IMR-90 (cell line): ENCODE results near the gene PTK7. TPM values are rescaled to one million over a fixed set of nuclear protein-coding genes. Genes with fewer than 3 reads are reported as not detected.

Experiments used
- ATAC-seq: fragments of 200-7000 bp; cut with Tn5 transposase; 2 replicates; pipeline ENCODE4 v1.9.1; 2020; ENCODE audit warnings: low read depth, mild to moderate bottlenecking, moderate library complexity
- BruUV-seq: library from RNA; stranded (reverse); fragments of 400-500 nt; replicated peaks from 2 replicates; lab custom pipeline; 2021; lab: Mats Ljungman, UMichigan
- CTCF ChIA-PET: fragments of 300-600 bp; formaldehyde crosslinking; extraction: SDS; loops from one replicate; lab custom pipeline; 2021; ENCODE audit warnings: antibody characterized with exemption; lab: Yijun Ruan, JAX
- POLR2A ChIA-PET: fragments of 300-600 bp; sonication (Branson Sonifier 250); formaldehyde crosslinking; loops from one replicate; lab custom pipeline; 2022; ENCODE audit warnings: antibody characterized with exemption; ENCODE audit not compliant: unreplicated experiment; lab: Charles Lee
- DNase-seq: peaks from one replicate; pipeline ENCODE4 v3.0.0; 2013
- H2AFZ ChIP-seq: replicated peaks from 2 replicates; pipeline ENCODE3; 2013; ENCODE audit warnings: low read length, mild to moderate bottlenecking; ENCODE audit not compliant: poor library complexity
- H2AK5ac ChIP-seq: 2 replicates; pipeline ENCODE4 v1.6.1; 2013; ENCODE audit warnings: low read depth, low read length, inconsistent platforms
- H2AK9ac ChIP-seq: replicated peaks from 2 replicates; pipeline ENCODE3; 2013; ENCODE audit warnings: mild to moderate bottlenecking, low read depth, low read length, moderate library complexity; ENCODE audit not compliant: poor library complexity
- H2BK120ac ChIP-seq: 2 replicates; pipeline ENCODE4 v1.6.1; 2013; ENCODE audit warnings: low read depth, low read length, inconsistent platforms
- H2BK15ac ChIP-seq: 3 replicates; pipeline ENCODE4 v1.6.1; 2013; ENCODE audit warnings: low read depth, low read length, inconsistent platforms
- H2BK20ac ChIP-seq: 2 replicates; pipeline ENCODE4 v1.6.1; 2013; ENCODE audit warnings: low read depth, mild to moderate bottlenecking, inconsistent platforms, low read length, moderate library complexity
- H2BK5ac ChIP-seq: 2 replicates; pipeline ENCODE4 v1.6.1; 2013; ENCODE audit warnings: mild to moderate bottlenecking, low read depth, low read length, inconsistent platforms; ENCODE audit not compliant: poor library complexity, severe bottlenecking
- H3K14ac ChIP-seq: replicated peaks from 2 replicates; pipeline ENCODE4 v1.6.1; 2013; ENCODE audit warnings: low read depth, low read length, inconsistent platforms
- H3K18ac ChIP-seq: 2 replicates; pipeline ENCODE4 v1.6.1; 2013; ENCODE audit warnings: low read depth, low read length, control low read depth
- H3K23ac ChIP-seq: 2 replicates; pipeline ENCODE4 v1.6.1; 2013; ENCODE audit warnings: low read depth, low read length, inconsistent platforms
- H3K27ac ChIP-seq: 2 replicates; pipeline ENCODE4 v1.5.1; 2013; ENCODE audit warnings: mild to moderate bottlenecking, control low read depth, low read length; ENCODE audit not compliant: insufficient read depth
- H3K27me3 ChIP-seq: 2 replicates; pipeline ENCODE4 v1.6.1; 2013; ENCODE audit warnings: low read length; ENCODE audit not compliant: control insufficient read depth, insufficient read depth
- H3K36me3 ChIP-seq: 2 replicates; pipeline ENCODE4 v1.6.1; 2013; ENCODE audit warnings: low read length, mixed read lengths; ENCODE audit not compliant: control insufficient read depth, insufficient read depth
- H3K4ac ChIP-seq: 2 replicates; pipeline ENCODE4 v1.6.1; 2013; ENCODE audit warnings: low read depth, low read length, inconsistent platforms
- H3K4me1 ChIP-seq: 2 replicates; pipeline ENCODE4 v1.6.1; 2013; ENCODE audit warnings: low read length, mixed read lengths; ENCODE audit not compliant: control insufficient read depth, insufficient read depth
- H3K4me2 ChIP-seq: 2 replicates; pipeline ENCODE4 v1.6.1; 2013; ENCODE audit warnings: low read depth, mild to moderate bottlenecking, control low read depth, low read length, moderate library complexity
- H3K4me3 ChIP-seq: 2 replicates; pipeline ENCODE4 v1.5.1; 2013; ENCODE audit warnings: low read depth, mild to moderate bottlenecking, control low read depth, low read length, moderate library complexity; ENCODE audit not compliant: insufficient read depth
- H3K56ac ChIP-seq: 2 replicates; pipeline ENCODE4 v1.6.1; 2013; ENCODE audit warnings: low read length, inconsistent platforms; ENCODE audit not compliant: insufficient read depth; ENCODE audit errors: extremely low read depth
- H3K79me1 ChIP-seq, 2 experiments: 2 replicates each; pipeline ENCODE4 v1.6.1; 2013; ENCODE audit warnings: low read length in 2 of 2, inconsistent platforms in 1 of 2, low read depth in 1 of 2
- H3K9ac ChIP-seq: 2 replicates; pipeline ENCODE4 v1.6.1; 2013; ENCODE audit warnings: low read depth, low read length, control low read depth
- H3K9me1 ChIP-seq: 2 replicates; pipeline ENCODE4 v1.6.1; 2013; ENCODE audit warnings: low read length, inconsistent platforms; ENCODE audit not compliant: insufficient read depth
- H3K9me3 ChIP-seq: 2 replicates; pipeline ENCODE4 v1.6.1; 2013; ENCODE audit warnings: low read length; ENCODE audit not compliant: control insufficient read depth, insufficient read depth
- H4K20me1 ChIP-seq: 2 replicates; pipeline ENCODE4 v1.6.1; 2013; ENCODE audit warnings: low read length, inconsistent platforms; ENCODE audit not compliant: insufficient read depth
- H4K5ac ChIP-seq: 2 replicates; pipeline ENCODE4 v1.6.1; 2013; ENCODE audit warnings: mild to moderate bottlenecking, low read depth, low read length, control low read depth
- H4K8ac ChIP-seq, 2 experiments: 2 replicates each; pipeline ENCODE4 v1.6.1; 2013; ENCODE audit warnings: low read depth in 2 of 2, low read length in 2 of 2, control low read depth in 1 of 2, inconsistent platforms in 1 of 2
- H4K91ac ChIP-seq: 2 replicates; pipeline ENCODE4 v1.6.1; 2013; ENCODE audit warnings: low read depth, low read length, inconsistent platforms; ENCODE audit not compliant: insufficient read depth
- BHLHE40 ChIP-seq: fragments of 150-350 bp; IDR thresholded peaks from 2 replicates; pipeline ENCODE4 v1.6.1; 2016; ENCODE audit warnings: mild to moderate bottlenecking, low read depth, low read length
- CEBPB ChIP-seq: IDR thresholded peaks from 2 replicates; pipeline ENCODE4 v1.6.1; 2012; ENCODE audit warnings: low read depth, low read length, improper control_type of control experiment
- CHD1 ChIP-seq: IDR thresholded peaks from 2 replicates; pipeline ENCODE4 v1.6.1; 2012; ENCODE audit warnings: low read depth, low read length, improper control_type of control experiment
- ELK1 ChIP-seq: fragments of 150-350 bp; IDR thresholded peaks from 2 replicates; pipeline ENCODE4 v1.6.1; 2016; ENCODE audit warnings: low read depth, mild to moderate bottlenecking, low read length, moderate library complexity, borderline replicate concordance
- MAFK ChIP-seq: IDR thresholded peaks from 2 replicates; pipeline ENCODE4 v1.6.1; 2012; ENCODE audit warnings: low read depth, low read length, improper control_type of control experiment
- MAZ ChIP-seq: IDR thresholded peaks from 2 replicates; pipeline ENCODE4 v1.6.1; 2012; ENCODE audit warnings: low read depth, mild to moderate bottlenecking, low read length, improper control_type of control experiment, moderate library complexity, borderline replicate concordance
- NFE2L2 ChIP-seq: fragments of 150-350 bp; IDR thresholded peaks from 2 replicates; pipeline ENCODE4 v1.6.1; 2016; ENCODE audit warnings: low read depth, mild to moderate bottlenecking, low read length
- POLR2A ChIP-seq: IDR thresholded peaks from 2 replicates; pipeline ENCODE4 v1.6.1; 2012; ENCODE audit warnings: mild to moderate bottlenecking, low read depth, low read length
- RAD21 ChIP-seq: IDR thresholded peaks from 2 replicates; pipeline ENCODE4 v1.6.1; 2012; ENCODE audit warnings: low read length, improper control_type of control experiment
- RCOR1 ChIP-seq: IDR thresholded peaks from 2 replicates; pipeline ENCODE4 v1.6.1; 2012; ENCODE audit warnings: mild to moderate bottlenecking, low read length, improper control_type of control experiment; ENCODE audit not compliant: insufficient replicate concordance
- RFX5 ChIP-seq: IDR thresholded peaks from 2 replicates; pipeline ENCODE4 v1.8.0; 2012; ENCODE audit warnings: low read depth, mild to moderate bottlenecking, low read length, moderate library complexity
- USF2 ChIP-seq: fragments of 150-350 bp; IDR thresholded peaks from 2 replicates; pipeline ENCODE4 v1.6.1; 2017; ENCODE audit warnings: mild to moderate bottlenecking, antibody characterized with exemption, low read length, low read depth
- WGBS, 2 experiments: methylation state at CpG; one replicate each; pipeline versions ENCODE4 v1.1.5 to v1.1.7; 2013; ENCODE audit warnings: missing lambda C conversion rate in 2 of 2; ENCODE audit not compliant: insufficient read length in 1 of 2; ENCODE audit errors: extremely low coverage in 2 of 2; 5-methylcytosine and 5-hydroxymethylcytosine counted together
- dilution Hi-C: fragments of 300-500 bp; cut with HindIII; formaldehyde crosslinking; loops from one replicate; pipeline ENCODE4 v1.14.3; 2018; ENCODE audit warnings: low sequenced_read_pairs; ENCODE audit not compliant: unreplicated experiment
- in situ Hi-C: fragments of 300-500 bp; cut with MboI; formaldehyde crosslinking; loops from 3 replicates; pipeline ENCODE4 v1.14.3; 2019; ENCODE audit warnings: low sequenced_read_pairs, inconsistent platforms, mixed read lengths
- intact Hi-C: fragments of 100-400 bp; cut with micrococcal nuclease; formaldehyde crosslinking; loops from 2 replicates; pipeline ENCODE4 v1.10.0; 2022
- polyA plus RNA-seq, 3 experiments: library from polyadenylated mRNA; depleted of rRNA; stranded (reverse); fragments of >200 nt; gene quantifications; 2 replicates each; pipeline ENCODE4 v1.2.3, GENCODE V29; 2012; ENCODE audit warnings: low replicate concordance in 1 of 3
- total RNA-seq: library from RNA; depleted of rRNA; stranded (reverse); fragments of >200 nt; gene quantifications from 2 replicates; pipeline ENCODE4 v1.2.3, GENCODE V29; 2012

Gene PTK7
- total and polyA plus RNA-seq, 2 of the 4 experiments (the other 2 are of a cell fraction) = 47.1 to 142 TPM

- TF ChIP-seq MAZ (no peak), NFE2L2 (no peak)
Observed at GRCh38 chr6:43052842-43053544, 23.1 kb upstream of the PTK7 start (continued).

- Histone ChIP-seq H2BK120ac (peak within 1 kb of the TSS; percentile 71), H4K20me1 (no peaks in the 10 kb centered on the region), H3K9me1 (peaks cover 21% of the 10 kb centered on the region), H3K56ac (peak within 1 kb of the TSS; percentile 89), H3K27me3 (no peaks in the 10 kb centered on the region), H3K9ac (peak within 1 kb of the TSS; percentile 95), H3K79me1 (peaks cover 26 to 60% of the 10 kb centered on the region in 2 experiments), H2AFZ (peak within 1 kb of the TSS; percentile 93), H2BK5ac (peak within 1 kb of the TSS; percentile 87), H2AK9ac (peak within 1 kb of the TSS; percentile 100), H3K4me1 (peaks cover 20% of the 10 kb centered on the region), H4K8ac (peak within 1 kb of the TSS; percentile 84 to 100), H3K9me3 (no peaks in the 10 kb centered on the region), H3K4me2 (peak within 1 kb of the TSS; percentile 99), H3K27ac (peak within 1 kb of the TSS; percentile 87), H3K4ac (peak within 1 kb of the TSS; percentile 98), H2BK20ac (no peak within 1 kb of the TSS), H4K91ac (peak within 1 kb of the TSS; percentile 88), H4K5ac (peak within 1 kb of the TSS; percentile 99), H3K18ac (peak within 1 kb of the TSS; percentile 62), H3K36me3 (peaks cover 40% of the 10 kb centered on the region), H3K4me3 (peak within 1 kb of the TSS; percentile 68), H2AK5ac (peak within 1 kb of the TSS; percentile 100), H2BK15ac (peak within 1 kb of the TSS; percentile 54; the same call in 1 of the 3 replicates), H3K14ac (peak within 1 kb of the TSS; percentile 98), H3K23ac (peak within 1 kb of the TSS; percentile 98)
- peak; percentile 93 for DNase-seq
- dilution Hi-C loops (no loop called here), in situ Hi-C loops (no loop called here), intact Hi-C loops (loop anchor here (1.0 to 5.0 kb wide), 3 partner anchors 9 to 89 kb away; no protein-coding TSS in a partner anchor)
- ChIA-PET CTCF (no interaction called here), POLR2A (interaction anchor here (0.5 to 1.1 kb wide), 5 partner anchors 9 to 303 kb away, joined by 3 to 4 read pairs (median 3); no protein-coding TSS in a partner anchor)
- peak; percentile 95 for ATAC-seq
- no TSS peak for BruUV-seq
- WGBS, 2 experiments = 0% methylated on average over 14 of the region's 45 CpGs; no CpG with 5 or more reads in 1 of the 2 experiments
- TF ChIP-seq POLR2A (peak; percentile 90), RCOR1 (no peak), NFE2L2 (no peak), RAD21 (peak; percentile 4; the same call in 1 of the 2 replicates), MAZ (peak; percentile 93), BHLHE40 (no peak), ELK1 (no peak), USF2 (no peak), RFX5 (no peak), CEBPB (no peak), MAFK (no peak), CHD1 (no peak)
Observed at GRCh38 chr6:43053545-43054205, 22.4 kb upstream of the PTK7 start, which contains the start of gene CUL7. Gene CUL7, minus strand, starts transcription at chr6:43053851. Its CDS starts 1,063 bp downstream, at chr6:43052788.
